Measurements from ENCODE around the gene C5orf22.
"Not testable (repeated sequence)": the region's sequence is repeated elsewhere in the genome, so short reads cannot be mapped to it uniquely, and the experiment has no call there.

Gene C5orf22
- 7.7 to 21.3 (median 16.3) reads per million in 4 donors for total RNA-seq

DNA sequence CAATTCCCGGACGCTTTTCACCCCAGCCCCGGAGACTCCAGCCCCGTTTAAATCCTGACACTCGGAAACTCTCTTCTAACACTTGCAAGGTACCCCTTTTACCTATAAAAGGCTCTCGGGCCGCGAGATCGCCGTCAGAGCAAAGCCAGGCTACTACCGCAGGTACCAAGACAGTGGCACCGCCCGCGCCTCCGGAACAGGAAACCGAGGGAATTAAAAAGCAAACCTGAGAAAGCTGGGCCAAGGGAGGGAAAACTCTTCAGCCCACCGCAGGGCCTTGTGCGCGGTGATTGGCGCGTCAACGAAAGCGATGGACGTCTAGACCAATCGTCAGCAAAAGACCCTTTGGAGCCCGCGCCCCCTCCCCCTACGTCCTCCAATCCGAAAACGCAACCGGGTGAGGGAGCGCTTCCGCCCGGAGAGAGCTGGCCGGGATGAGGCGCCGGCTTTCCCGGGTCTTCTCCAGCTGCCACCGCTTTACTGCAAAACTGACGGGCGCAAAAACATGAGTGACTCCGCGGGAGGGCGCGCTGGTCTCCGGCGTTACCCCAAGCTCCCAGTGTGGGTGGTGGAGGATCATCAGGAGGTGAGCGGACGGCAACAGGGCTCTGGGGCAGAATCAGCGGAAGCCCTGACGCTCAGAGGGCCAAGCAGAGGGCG, at the start of gene C5orf22, which contains the start of gene DROSHA:
Gene C5orf22 (plus strand): TSS at position 414 of the 660 bp plus-strand sequence. CDS start 92 bp downstream, at position 506.
Gene DROSHA (minus strand): TSS at position 206 of the 660 bp plus-strand sequence. CDS start 3,034 bp downstream, outside the sequence.
- peak; percentile 77 to 94 (median 85) for DNase-seq

DNA sequence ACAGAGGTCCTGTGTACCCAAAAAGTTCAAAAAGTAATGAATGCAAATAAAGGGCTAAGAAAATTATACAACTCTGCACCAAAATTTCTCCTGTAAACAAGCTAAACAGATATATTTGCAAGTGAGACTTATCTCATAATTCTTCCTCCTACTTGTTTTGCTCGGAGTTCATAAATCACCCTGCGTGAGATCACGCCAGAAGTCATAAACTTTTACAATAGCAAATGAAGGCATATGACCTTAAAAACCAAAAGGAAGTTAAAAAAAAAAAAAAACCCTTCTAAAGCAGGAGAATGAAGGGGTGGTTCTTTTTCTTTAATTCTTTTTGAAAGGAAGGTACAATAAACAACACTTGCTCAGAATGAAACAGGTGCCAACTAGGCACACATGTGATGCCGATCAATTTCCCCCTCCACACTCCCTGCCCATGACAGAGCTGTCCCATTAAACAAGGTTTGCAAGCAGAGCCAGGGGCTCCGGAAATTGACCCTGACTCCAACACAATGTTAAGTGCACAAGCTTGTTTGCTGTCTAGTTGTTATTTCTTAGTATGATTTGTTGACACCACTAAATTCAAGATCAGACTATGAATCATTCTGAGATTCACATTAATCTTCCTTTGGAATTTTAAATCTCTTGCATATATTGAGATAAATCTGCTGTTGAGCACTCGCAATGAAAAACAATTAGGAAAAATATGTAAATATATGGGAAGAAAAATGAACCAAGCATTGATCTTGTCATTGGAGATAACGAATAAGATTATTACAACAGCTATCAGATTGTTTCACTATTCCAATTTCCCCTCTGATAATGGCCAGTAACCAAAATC, 46.5 kb upstream of the C5orf22 start:
- DNase-seq, result no peak

DNA sequence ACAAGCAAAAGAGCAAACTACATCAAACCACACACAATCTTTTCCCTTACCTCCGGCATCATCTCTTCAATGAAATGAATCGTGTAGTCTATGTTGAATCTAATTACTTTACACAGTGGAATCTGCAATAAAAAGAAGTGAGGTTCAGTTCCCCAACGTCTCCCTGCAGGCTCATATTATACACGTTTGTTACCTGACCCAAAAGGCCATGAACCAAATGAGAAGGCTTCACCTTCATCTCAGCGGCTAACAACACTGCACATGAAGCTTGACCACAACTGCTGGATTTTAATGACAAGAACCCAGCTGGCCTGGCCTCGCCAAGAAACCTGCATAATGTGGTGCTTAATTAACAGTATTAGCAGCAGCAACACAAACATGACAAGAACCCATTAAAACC, 45.7 kb upstream of the C5orf22 start:
- no peak for DNase-seq

DNA sequence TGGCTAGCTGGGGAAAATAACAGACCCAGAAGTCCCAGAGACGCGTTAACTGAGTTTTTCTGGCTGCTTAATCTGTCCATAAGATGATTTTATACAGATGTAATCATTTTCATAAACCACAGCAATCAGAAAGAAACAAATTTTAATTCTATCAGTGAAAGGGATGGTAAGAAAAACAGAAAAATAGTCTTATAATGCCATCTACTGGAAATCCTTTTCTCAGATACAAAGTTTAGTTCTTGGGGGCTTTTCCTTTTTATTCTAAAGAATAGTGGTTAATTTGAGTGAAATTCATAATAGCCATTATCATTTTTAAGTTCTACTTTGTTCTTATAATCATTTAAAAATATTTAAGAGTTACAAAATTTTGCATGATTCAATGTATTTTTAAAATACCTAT, 44.6 kb upstream of the C5orf22 start:
- DNase-seq, result no peak

DNA sequence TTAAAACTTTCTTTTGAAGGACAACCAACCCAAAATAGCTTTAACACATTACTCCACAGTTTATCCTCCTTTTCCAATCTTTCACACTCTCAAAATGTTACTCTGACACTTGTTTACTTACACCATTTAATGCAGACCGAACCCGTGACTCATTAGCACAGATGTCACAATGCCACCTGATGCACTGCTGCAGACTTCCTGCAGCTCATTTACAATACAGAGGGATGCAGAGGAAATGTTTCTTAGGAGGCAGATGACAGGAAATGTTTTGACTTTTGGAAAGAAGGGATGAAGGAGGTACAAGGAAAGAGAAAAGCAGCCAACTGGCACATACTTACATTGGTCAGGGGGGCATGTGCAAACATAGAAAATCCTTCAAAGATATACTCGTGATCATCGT, 39.2 kb upstream of the C5orf22 start:
- DNase-seq, result no peak

DNA sequence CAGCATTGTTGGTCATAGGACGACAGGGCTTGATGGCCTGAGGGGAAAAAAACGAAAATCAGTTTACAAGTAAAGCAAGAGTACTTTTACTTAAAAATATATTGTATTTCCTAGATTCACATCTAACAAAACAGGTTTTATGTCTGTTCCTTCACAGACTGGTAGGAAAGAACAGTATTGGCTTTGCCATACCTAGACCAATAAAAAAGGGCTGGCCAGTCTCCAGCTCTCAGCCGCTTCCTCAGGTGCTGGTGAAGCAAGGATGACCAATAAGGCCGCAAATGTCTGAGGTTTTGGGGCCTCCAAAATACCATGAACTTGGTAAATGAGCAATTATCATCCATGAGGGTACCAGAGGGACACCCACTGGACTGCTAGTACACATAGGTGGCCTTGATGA, 36.8 kb upstream of the C5orf22 start:
- DNase-seq, result no peak

DNA sequence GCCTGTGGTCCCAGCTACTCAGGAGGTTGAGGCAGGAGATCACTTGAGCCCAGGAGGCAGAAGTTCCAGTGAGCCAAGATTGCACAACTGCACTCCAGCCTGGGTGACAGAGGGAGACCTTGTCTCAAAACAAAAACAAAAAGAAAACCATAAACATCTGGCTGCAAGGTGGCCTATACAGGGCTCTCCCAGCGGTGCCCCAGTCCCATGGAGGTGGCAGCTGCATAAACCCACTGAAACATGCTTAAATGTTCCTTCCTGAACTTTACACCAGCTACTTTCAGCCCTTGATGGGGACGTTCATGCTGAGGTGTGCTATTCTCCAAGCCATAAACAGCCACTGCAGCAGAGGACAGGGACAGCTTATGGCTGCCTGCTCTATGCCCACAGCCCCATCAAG, 35.8 kb upstream of the C5orf22 start:
- DNase-seq, result no peak

DNA sequence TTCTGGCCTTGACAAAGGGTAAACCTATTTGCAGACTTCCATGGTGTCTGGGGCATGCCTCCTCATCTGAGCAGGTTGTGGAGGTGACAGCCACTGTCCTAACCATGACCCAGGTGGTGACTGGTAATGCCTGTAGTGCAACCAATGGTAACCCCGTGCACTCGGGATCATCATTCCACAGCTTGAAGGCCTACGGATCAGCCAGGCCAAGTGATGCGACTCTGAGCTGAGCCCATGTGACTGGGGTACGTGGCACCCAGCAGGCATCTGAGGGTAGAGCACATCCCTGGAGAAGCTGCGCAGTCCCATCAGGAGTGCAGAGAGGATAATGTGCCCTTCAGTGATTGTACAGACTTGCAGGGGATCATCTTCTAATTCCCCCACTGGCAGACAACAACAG, 35.2 kb upstream of the C5orf22 start:
- no peak for DNase-seq

DNA sequence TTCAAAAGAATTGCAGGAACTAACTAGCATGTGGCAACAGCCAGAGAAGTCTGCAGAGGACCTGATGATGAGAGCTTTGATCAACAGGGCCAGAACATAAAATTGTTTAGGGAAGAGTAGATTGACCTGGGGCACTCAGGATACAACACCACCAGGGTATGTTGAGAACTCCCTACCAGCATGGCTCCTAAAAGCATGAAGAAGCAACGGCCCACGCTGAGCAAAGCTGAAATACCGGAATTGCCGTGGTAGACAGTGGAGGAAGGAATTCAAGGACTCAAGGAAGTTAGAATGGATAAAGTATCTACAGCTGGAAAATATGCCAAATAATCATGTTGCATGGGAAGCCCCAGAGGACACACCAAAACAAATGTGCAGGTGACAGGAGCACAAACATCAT, 31.8 kb upstream of the C5orf22 start:
- no peak for DNase-seq

DNA sequence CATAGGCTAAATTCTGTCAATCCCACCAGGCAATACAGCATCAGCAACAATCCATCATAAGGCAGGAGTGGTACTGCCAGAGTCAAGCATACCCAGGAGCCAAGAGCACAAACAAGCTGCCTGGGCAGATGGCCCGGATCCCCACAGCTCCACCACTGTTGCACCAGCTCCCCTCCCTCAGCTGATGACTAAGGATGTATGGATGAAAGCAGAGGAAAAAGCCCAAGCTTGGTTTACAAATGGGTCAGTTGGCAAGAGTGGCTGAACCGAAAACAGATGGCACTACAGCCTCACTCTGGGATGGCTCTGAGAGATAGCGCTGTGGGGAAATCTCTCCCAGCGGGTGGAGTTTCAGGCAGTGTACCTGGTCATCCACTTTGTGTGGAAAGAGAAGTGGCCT, 29.6 kb upstream of the C5orf22 start:
- no peak for DNase-seq

DNA sequence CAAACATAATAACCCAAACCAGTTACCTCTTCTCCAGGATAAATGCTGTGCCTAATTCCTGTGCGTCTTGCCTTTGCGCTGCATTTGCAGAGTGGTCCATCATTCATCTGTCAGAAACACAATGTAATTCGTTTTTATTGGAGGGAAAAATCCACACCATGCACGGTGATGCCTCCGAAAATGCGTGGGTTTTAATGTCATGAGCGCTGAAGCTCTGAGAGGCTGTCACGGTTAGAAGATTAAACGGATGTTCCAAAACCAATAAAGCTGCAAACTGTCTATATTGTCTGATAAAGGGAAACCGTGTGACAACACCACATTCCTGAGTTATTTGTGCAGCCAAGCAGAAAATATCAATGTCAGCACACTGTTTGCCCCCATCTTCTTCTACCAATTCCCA, 27.6 kb upstream of the C5orf22 start:
- DNase-seq, result no peak

DNA sequence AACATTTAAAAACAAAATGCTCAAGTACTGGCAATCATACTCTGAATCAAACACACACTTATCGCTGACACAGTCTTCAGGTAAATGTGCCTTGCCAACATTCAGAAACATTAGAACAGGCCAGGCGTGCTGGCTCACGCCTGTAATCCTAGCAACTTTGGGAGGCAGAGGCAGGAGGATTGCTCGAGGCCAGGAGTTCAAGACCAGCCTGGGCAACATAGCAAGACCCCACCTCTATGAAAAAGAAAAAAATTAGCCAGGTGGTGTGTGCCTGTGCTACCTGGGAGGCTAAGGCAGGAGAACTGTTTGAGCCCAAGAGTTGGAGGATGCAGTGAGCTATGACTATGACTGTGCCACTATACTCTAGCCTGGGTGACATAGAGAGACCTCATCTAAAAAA, 20.8 kb upstream of the C5orf22 start:
- DNase-seq, result no peak

DNA sequence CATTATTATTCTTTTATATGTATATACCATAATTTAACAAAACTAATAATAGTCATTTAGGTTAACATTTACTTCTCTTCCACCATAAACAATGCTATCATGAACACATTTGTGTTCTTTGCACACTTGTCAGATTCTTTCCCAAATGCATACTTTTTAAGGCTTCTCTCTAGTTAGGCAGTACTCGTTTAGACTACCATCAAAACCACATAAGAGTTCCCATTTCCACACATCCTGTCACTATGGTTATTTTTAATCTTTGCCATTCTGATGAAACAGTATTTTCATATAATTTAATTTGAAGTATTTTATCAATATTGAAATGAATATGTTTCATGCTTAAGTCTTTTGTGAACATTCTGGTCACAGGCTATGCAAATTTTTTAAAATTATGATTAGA, 15.3 kb upstream of the C5orf22 start:
- no peak for DNase-seq

DNA sequence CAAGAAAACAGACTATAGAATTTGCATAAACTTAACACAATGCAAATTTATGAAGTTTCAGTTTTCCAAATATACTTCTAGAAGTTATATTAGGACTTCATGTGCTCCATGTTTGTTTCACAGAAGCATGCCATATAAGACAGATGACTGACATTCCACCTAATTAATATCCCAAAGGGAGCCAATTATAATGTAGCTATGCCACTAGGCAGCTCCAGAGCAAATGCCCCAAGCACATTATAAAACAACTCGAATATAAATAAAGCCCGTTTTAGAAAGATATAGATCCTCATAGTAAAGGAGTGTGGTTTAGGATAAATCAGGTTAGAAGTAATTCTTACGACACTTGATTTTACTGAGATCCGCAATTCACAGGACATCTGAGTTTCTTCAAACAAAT, 9.1 kb upstream of the C5orf22 start:
- no peak for DNase-seq

DNA sequence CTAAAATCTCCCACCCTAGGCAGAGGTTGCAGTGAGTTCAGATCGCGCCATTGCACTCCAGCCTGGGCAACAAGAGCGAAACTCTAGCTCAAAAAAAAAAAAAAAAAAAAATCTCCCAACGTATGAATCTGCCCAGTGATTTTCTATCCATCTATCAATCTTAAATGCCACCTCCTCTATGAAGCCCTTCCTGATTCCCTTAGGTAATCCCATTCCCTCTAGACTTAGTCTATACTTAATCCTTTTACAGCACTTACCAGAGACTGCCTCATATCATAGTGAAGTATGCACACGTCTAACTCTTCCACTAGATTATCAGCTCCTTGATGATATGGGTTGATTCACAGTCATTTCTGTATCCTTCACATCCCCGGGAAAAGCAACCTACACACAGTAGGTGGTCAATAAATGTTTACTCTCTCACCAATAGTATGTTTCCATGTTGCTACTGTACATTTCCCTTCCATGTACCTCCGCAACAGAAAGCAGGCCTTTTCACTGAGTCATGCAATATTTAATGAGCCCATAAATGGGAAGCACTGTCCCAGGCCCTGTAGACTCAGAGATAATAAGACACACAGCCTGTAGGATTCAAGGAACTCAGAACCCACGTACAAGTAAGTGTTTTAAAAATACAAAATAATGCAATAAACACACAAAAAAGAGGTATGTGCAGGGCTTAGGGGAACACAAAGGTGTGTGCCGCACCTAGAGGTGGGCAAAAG, 1.4 kb upstream of the C5orf22 start:
- no peak for DNase-seq

DNA sequence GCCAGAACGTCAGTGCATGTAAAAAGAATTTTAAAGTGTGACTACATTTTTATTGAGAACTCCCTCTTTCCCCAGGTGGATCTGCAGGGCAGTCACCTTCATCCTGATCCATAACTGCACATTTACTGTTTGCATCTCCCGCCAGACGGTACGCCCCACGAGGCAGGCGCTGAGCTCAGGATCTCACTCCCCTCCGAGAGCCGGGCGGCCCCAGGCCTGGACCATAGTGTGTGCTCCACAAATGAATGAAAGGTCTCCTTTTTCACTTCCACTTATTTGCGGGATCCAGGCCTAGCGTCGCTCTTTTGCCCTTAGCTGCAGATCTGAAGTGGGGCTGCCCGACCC, 586 bp upstream of the C5orf22 start:
- peak in 1 of 5 donors; percentile 6 for DNase-seq

DNA sequence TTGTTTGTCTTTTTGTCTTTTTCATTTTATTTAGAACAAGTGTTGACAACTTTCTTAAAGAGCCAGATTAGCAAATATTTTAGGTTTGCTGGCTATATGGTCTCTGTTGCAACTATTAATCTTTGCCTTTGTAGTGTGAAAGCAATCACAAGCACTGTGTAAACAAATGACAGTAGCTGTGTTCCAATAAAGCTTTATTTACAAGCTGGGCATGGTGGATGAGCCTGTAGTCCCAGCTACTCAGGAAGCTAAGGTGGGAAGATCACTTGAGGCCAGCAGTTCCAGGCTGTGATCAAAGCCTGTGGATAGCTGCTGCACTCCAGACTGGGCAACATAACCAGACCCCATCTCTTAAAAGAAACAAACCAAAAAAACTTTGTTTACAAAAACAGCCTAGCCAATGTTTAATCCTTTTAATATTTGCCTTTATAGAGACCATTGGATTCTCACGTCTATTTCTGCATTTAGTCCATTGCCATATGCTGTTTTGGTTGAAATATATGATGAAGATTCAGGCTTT, 2.5 kb downstream of the C5orf22 start:
- no peak for DNase-seq

DNA sequence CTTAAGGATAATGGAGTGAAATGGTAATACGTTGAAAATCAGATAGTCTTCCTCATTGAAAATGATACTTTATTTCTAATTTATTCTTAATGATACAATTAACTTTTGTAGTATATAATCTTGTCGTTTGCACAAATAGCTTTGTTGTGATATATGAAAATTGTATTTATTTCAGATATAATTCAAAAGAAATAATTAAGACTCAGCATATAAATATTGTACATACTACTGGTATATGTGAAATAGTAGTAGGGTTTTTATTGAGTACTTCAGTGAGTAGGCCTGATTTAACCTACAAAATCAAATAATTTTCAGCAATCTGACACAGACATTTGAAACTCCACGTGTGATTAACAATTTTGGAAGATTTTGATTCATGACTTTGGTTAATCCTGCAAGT, 4.8 kb downstream of the C5orf22 start:
- no peak for DNase-seq

DNA sequence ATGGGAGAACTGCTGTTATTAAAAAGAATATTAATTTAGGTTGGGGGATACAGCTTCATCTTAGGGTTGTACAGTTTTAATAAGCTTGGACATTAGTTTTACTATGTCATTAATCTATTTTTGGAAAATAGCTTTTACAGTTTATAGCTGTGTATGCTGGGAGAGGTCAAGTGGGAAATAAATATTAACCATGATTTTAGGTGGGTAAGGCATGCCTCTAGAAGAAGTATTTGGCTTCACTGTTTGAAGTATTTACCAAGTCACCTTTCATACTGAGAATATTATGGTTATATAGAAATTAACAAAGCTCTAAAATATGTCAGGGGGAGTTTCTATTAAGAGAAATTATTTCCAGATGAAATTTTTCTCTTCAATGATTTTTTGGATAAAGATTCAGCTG, 5.2 kb downstream of the C5orf22 start:
- DNase-seq, result no peak

DNA sequence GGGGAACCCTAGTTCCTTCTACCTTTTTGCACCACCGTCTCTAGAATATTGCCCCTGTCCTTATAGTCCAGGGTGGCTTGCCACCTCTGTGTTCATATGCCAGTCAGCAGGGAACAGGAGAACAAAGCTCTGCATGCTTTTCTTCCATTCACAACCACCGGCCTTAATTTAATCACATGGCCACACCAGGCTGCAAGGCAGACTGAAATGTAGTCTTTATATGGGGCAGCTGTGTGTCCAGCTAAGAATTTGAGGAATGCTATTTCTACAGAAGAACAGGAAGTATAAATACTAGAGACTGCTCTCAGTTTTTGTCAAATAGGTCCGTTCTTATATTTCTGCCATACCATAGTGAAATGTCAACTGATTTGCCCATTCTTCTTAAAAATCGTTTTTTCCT, 5.8 kb downstream of the C5orf22 start:
- DNase-seq, result no peak

DNA sequence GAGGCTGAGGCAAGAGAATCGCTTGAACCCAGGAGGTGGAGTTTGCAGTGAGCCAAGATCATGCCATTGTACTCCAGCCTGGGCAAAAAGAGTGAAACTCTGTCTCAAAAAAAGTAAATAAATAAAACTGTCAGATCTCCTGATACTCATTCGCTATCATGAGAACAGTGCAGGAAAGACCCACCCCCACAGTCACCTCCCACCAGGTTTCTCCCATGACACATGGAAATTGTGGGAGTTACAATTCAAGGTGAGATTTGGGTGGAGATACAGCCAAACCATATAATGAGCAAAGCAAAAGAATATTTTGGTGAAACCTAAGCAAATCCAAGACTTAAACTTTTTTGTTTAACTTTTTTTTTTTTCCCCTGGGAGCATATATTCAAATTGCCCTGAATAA, 17.0 kb downstream of the C5orf22 start:
- DNase-seq, result not testable (repeated sequence)

DNA sequence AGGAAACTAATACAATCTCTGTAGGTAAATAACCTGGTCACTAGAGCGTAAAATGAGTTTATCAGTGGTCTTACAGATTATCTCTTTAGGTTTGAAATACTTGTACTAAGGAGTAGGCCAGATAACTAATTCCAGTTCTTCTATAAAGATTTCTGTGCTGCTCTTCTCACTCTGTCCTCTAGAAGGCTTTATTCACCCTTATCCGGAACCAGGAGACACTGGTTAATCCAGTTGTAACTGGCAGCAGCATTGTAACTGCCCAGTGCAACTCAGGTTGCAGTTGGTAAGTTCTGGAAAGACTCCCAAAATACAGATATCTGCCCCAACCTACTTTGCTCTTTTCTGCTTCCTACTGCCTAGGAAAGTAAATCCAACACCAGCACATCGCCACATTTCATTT, 19.8 kb downstream of the C5orf22 start:
- no peak for DNase-seq

DNA sequence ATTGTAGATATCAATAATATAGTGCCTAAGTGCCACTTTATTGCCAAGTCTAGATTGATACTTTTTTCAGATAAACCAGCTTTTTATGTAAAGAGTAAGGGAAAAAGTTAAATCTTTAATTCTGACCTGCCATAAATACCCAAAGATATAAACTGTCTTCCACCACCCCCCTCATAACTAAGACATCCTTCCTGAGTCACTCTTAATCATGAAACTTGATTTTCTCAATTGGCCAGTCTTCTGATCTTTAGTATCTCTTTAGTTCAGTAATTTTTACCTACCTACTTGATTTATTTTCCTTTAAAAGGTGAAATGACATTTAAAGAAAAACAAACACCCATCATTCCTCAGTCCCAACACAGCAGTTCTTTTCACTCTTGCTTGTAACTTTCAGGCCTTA, 21.8 kb downstream of the C5orf22 start:
- DNase-seq, result no peak
